ENCODE results near the gene UBE2E2.

The UBE2E2 gene

GRCh38 chr3:23254282-23254681, 51.2 kb downstream of the UBE2E2 start:
- no peak overlapping the region for H3K4me3 ChIP-seq (ENCODE audit: low read length)
- no peak for DNase-seq (ENCODE audit: low read depth)
- TF ChIP-seq CTCF (IDR thresholded peaks at IDR 0.05; ENCODE audit: insufficient read depth, low read depth, low read length, missing control alignments): no peak

- DNase-seq (ENCODE audit: low read depth): no peak
- TF ChIP-seq CTCF (IDR thresholded peaks at IDR 0.05; ENCODE audit: insufficient read depth, low read depth, low read length, missing control alignments): no peak
- no peak overlapping the region for H3K4me3 ChIP-seq (ENCODE audit: low read length)
Measured at GRCh38 chr3:23254835-23255234, 51.7 kb downstream of the UBE2E2 start.

GRCh38 chr3:23256741-23257435, 53.8 kb downstream of the UBE2E2 start:
- H3K4me3 ChIP-seq (ENCODE audit: low read length): no peak overlapping the region
- TF ChIP-seq CTCF (IDR thresholded peaks at IDR 0.05; ENCODE audit: insufficient read depth, low read depth, low read length, missing control alignments): no peak
- DNase-seq (ENCODE audit: low read depth): no peak

- H3K4me3 ChIP-seq (ENCODE audit: low read length): no peak overlapping the region
- no peak for DNase-seq (ENCODE audit: low read depth)
- no peak for TF ChIP-seq CTCF (IDR thresholded peaks at IDR 0.05; ENCODE audit: insufficient read depth, low read depth, low read length, missing control alignments)
Measured at GRCh38 chr3:23258110-23258509, 55.0 kb downstream of the UBE2E2 start.

GRCh38 chr3:23259515-23259914, 56.4 kb downstream of the UBE2E2 start:
- no peak overlapping the region for H3K4me3 ChIP-seq (ENCODE audit: low read length)
- no peak for DNase-seq (ENCODE audit: low read depth)
- no peak for TF ChIP-seq CTCF (IDR thresholded peaks at IDR 0.05; ENCODE audit: insufficient read depth, low read depth, low read length, missing control alignments)

GRCh38 chr3:23262766-23263165, 59.6 kb downstream of the UBE2E2 start:
- no peak for DNase-seq (ENCODE audit: low read depth)
- no peak overlapping the region for H3K4me3 ChIP-seq (ENCODE audit: low read length)
- no peak for TF ChIP-seq CTCF (IDR thresholded peaks at IDR 0.05; ENCODE audit: insufficient read depth, low read depth, low read length, missing control alignments)

GRCh38 chr3:23263796-23264195, 60.7 kb downstream of the UBE2E2 start:
- H3K4me3 ChIP-seq (ENCODE audit: low read length): no peak overlapping the region
- peak; percentile 64 for DNase-seq (ENCODE audit: low read depth)
- no peak for TF ChIP-seq CTCF (IDR thresholded peaks at IDR 0.05; ENCODE audit: insufficient read depth, low read depth, low read length, missing control alignments)
